ENCODE measurements around the gene AKAP6.

GRCh38 chr14:32720927-32721326, 391.8 kb downstream of the AKAP6 start:
- TF ChIP-seq CTCF (IDR thresholded peaks at IDR 0.05) (no peak), POLR2A (IDR thresholded peaks at IDR 0.05) (no peak)

Data from adrenal gland (tissue), 5 donors.